ENCODE measurements around the gene RDH11.

RDH11 gene

GRCh38 chr14:67697006-67697405 is 1.4 kb upstream of the RDH11 start:
- Histone ChIP-seq H3K9me3 (ENCODE audit: insufficient read depth, low read length, severe bottlenecking) (no peaks in the 10 kb centered on the region), H3K79me2 (ENCODE audit: insufficient read depth, low read length) (peaks cover 34% of the 10 kb centered on the region), H3K9ac (ENCODE audit: low read depth, low read length) (no peak overlapping the region), H3K4me2 (ENCODE audit: insufficient read depth, low read length) (no peak overlapping the region), H3K4me3 (ENCODE audit: low read depth in 1 of 2, low read length in 2 of 2) (no peak overlapping the region), H2AFZ (ENCODE audit: low read depth, low read length) (no peak overlapping the region), H3K36me3 (ENCODE audit: insufficient read depth, low read length) (peaks cover 14% of the 10 kb centered on the region), H3K27ac (ENCODE audit: low read length) (no peak overlapping the region), H3K27me3 (ENCODE audit: insufficient read depth, low read length, poor library complexity) (no peaks in the 10 kb centered on the region), H3K4me1 (ENCODE audit: insufficient read depth, low read length) (peaks cover 25% of the 10 kb centered on the region), H4K20me1 (ENCODE audit: insufficient read depth, low read length) (peaks cover 25% of the 10 kb centered on the region)
- TF ChIP-seq EZH2 (IDR thresholded peaks at IDR 0.05; ENCODE audit: borderline replicate concordance, low read depth, low read length, severe bottlenecking) = no peak
- TF ChIP-seq CTCF (IDR thresholded peaks at IDR 0.05; ENCODE audit: borderline replicate concordance, extremely low read depth, low read length, poor library complexity, severe bottlenecking) = no peak
- no peak for DNase-seq
- no peak for ATAC-seq (ENCODE audit: insufficient read depth, low read depth)

GRCh38 chr14:67694791-67695393 is 672 bp downstream of the RDH11 start:
- H3K4me2 ChIP-seq (ENCODE audit: insufficient read depth, low read length) = peak overlapping the region; percentile 97
- H2AFZ ChIP-seq (ENCODE audit: low read depth, low read length) = peak overlapping the region; percentile 89
- DNase-seq (peak; percentile 78), ATAC-seq (ENCODE audit: insufficient read depth, low read depth) (peak; percentile 81)
- H3K4me1 ChIP-seq (ENCODE audit: insufficient read depth, low read length) = peaks cover 25% of the 10 kb centered on the region
- H3K9ac ChIP-seq (ENCODE audit: low read depth, low read length) = peak overlapping the region; percentile 76
- no peaks in the 10 kb centered on the region for H3K27me3 ChIP-seq (ENCODE audit: insufficient read depth, low read length, poor library complexity)
- peaks cover 35% of the 10 kb centered on the region for H3K36me3 ChIP-seq (ENCODE audit: insufficient read depth, low read length)
- TF ChIP-seq CTCF (IDR thresholded peaks at IDR 0.05; ENCODE audit: borderline replicate concordance, extremely low read depth, low read length, poor library complexity, severe bottlenecking) (no peak), EZH2 (IDR thresholded peaks at IDR 0.05; ENCODE audit: borderline replicate concordance, low read depth, low read length, severe bottlenecking) (no peak)
- peak overlapping the region; percentile 94 for H3K27ac ChIP-seq (ENCODE audit: low read length)
- H3K9me3 ChIP-seq (ENCODE audit: insufficient read depth, low read length, severe bottlenecking) = no peaks in the 10 kb centered on the region
- peaks cover 38% of the 10 kb centered on the region for H4K20me1 ChIP-seq (ENCODE audit: insufficient read depth, low read length)
- peaks cover 54% of the 10 kb centered on the region for H3K79me2 ChIP-seq (ENCODE audit: insufficient read depth, low read length)
- H3K4me3 ChIP-seq (ENCODE audit: low read depth in 1 of 2, low read length in 2 of 2) = peak overlapping the region; percentile 85 to 95

GRCh38 chr14:67690011-67690410 is 5.6 kb downstream of the RDH11 start:
- H3K4me3 ChIP-seq (ENCODE audit: low read depth in 1 of 2, low read length in 2 of 2) = no peak overlapping the region
- H3K9ac ChIP-seq (ENCODE audit: low read depth, low read length) = no peak overlapping the region
- H3K27me3 ChIP-seq (ENCODE audit: insufficient read depth, low read length, poor library complexity) = no peaks in the 10 kb centered on the region
- H2AFZ ChIP-seq (ENCODE audit: low read depth, low read length) = no peak overlapping the region
- ATAC-seq (ENCODE audit: insufficient read depth, low read depth) (no peak), DNase-seq (no peak)
- no peaks in the 10 kb centered on the region for H3K9me3 ChIP-seq (ENCODE audit: insufficient read depth, low read length, severe bottlenecking)
- H3K79me2 ChIP-seq (ENCODE audit: insufficient read depth, low read length) = peaks cover 69% of the 10 kb centered on the region
- peaks cover 19% of the 10 kb centered on the region for H3K4me1 ChIP-seq (ENCODE audit: insufficient read depth, low read length)
- H3K36me3 ChIP-seq (ENCODE audit: insufficient read depth, low read length) = peaks cover 80% of the 10 kb centered on the region
- peaks cover 51% of the 10 kb centered on the region for H4K20me1 ChIP-seq (ENCODE audit: insufficient read depth, low read length)
- no peak overlapping the region for H3K4me2 ChIP-seq (ENCODE audit: insufficient read depth, low read length)
- H3K27ac ChIP-seq (ENCODE audit: low read length) = no peak overlapping the region
- TF ChIP-seq EZH2 (IDR thresholded peaks at IDR 0.05; ENCODE audit: borderline replicate concordance, low read depth, low read length, severe bottlenecking) (no peak), CTCF (IDR thresholded peaks at IDR 0.05; ENCODE audit: borderline replicate concordance, extremely low read depth, low read length, poor library complexity, severe bottlenecking) (no peak)
